ENCODE results near the gene MTF1. TPM values are rescaled to one million over a fixed set of nuclear protein-coding genes. Genes with fewer than 3 reads are reported as not detected.

Gene MTF1
- total RNA-seq, 2 experiments from 2014 or later = 16.1 to 23.8 TPM

GRCh38 chr1:37892151-37893047 lies 33.0 kb upstream of the MTF1 start:
- ATAC-seq = no peak
- Mint-ChIP-seq H3K27ac (no peak overlapping the region), H3K9me3 (ENCODE audit: low read depth) (peaks cover 2% of the 10 kb centered on the region), H3K4me1 (no peaks in the 10 kb centered on the region), H3K36me3 (ENCODE audit: low read depth) (peaks cover 17% of the 10 kb centered on the region), H3K4me3 (no peak overlapping the region), H3K27me3 (no peaks in the 10 kb centered on the region)
- DNase-seq = no peak
- CTCF ChIA-PET = interaction anchor here (0.6 to 0.9 kb wide), 3 partner anchors 10 to 71 kb away, joined by 3 read pairs; no protein-coding TSS in a partner anchor
- POLR2A ChIA-PET = interaction anchor here (0.6 kb wide), 1 partner anchor 20 kb away, joined by 6 read pairs; no protein-coding TSS in a partner anchor
- intact Hi-C loops (cut with DNase I, micrococcal nuclease) = loop anchor here in 1 of 2 experiments (5.0 kb wide), 1 partner anchor 85 kb away; no protein-coding TSS in a partner anchor

- Mint-ChIP-seq H3K4me3 (no peak overlapping the region), H3K4me1 (no peaks in the 10 kb centered on the region), H3K36me3 (ENCODE audit: low read depth) (peaks cover 31% of the 10 kb centered on the region), H3K27me3 (no peaks in the 10 kb centered on the region), H3K9me3 (ENCODE audit: low read depth) (peaks cover 2% of the 10 kb centered on the region), H3K27ac (no peak overlapping the region)
- DNase-seq (no peak), ATAC-seq (no peak)
- ChIA-PET POLR2A (no interaction called here), CTCF (interaction anchor here (0.7 to 0.9 kb wide), 2 partner anchors 50 to 940 kb away, joined by 3 read pairs; no protein-coding TSS in a partner anchor)
- intact Hi-C loops (cut with DNase I, micrococcal nuclease) = loop anchor here in 1 of 2 experiments (1.0 to 5.0 kb wide), 3 partner anchors 87 to 128 kb away; partner anchors contain the start of gene SF3A3
These were observed 31.1 kb upstream of the MTF1 start for GRCh38 chr1:37890378-37891014.

GRCh38 chr1:37888022-37888700 lies 28.8 kb upstream of the MTF1 start:
- ChIA-PET POLR2A (no interaction called here), CTCF (interaction anchor here (0.6 to 1.0 kb wide), 3 partner anchors 15 to 555 kb away, joined by 3 to 5 read pairs (median 3); no protein-coding TSS in a partner anchor)
- no peaks in the 10 kb centered on the region for H3K4me1 Mint-ChIP-seq
- H3K36me3 Mint-ChIP-seq (ENCODE audit: low read depth) = peaks cover 35% of the 10 kb centered on the region
- H3K27ac Mint-ChIP-seq = no peak overlapping the region
- ATAC-seq (no peak), DNase-seq (no peak)
- H3K27me3 Mint-ChIP-seq = no peaks in the 10 kb centered on the region
- no peaks in the 10 kb centered on the region for H3K9me3 Mint-ChIP-seq (ENCODE audit: low read depth)
- intact Hi-C loops (cut with DNase I, micrococcal nuclease) = no loop called here
- H3K4me3 Mint-ChIP-seq = no peak overlapping the region

DNA sequence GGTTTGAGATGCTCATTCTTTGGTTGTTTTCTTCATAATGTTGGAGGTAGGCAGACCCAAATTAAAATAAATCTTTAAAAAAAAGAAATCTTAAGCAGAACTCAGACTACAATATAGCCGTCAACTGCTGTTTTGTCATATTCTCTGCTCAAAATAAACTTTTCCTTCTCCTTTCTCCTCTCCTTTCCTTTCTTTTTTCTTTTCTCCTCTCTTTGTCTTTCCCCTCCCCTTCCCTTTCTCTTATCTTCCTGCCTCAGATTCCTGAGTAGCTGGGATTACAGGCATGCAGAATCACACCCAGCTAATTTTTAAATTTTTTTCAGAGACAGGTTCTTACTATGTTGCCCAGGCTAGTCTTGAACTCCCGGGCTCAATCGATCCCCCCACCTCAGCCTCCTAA lies 24.8 kb upstream of the MTF1 start:
- Mint-ChIP-seq H3K36me3 (ENCODE audit: low read depth) (peaks cover 45% of the 10 kb centered on the region), H3K27me3 (no peaks in the 10 kb centered on the region), H3K27ac (no peak overlapping the region), H3K9me3 (ENCODE audit: low read depth) (no peaks in the 10 kb centered on the region), H3K4me1 (no peaks in the 10 kb centered on the region), H3K4me3 (no peak overlapping the region)
- intact Hi-C loops (cut with DNase I, micrococcal nuclease) = no loop called here
- ATAC-seq (no peak), DNase-seq (no peak)
- CTCF ChIA-PET = no interaction called here
- POLR2A ChIA-PET = interaction anchor here (0.7 kb wide), 1 partner anchor 21 kb away, joined by 3 read pairs; no protein-coding TSS in a partner anchor

DNA sequence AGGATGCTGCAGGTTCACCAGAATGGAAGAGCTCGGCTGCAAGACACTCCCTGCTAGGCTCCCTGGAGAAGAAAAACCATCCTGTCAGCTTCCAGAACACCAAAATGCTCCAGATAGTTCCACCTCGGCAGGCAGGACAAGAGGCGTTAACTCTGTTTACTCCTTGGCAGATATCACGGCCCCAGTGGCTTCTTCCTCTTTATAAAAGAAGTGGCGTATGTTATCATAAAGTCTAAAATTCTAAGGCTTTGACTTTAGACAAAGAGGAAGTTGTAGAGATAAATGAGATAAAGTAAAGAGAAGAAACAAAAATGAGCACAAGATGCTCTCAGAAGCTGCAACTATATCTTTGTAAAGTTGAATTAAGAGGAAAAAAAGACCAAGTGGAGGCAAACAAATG lies 24.3 kb upstream of the MTF1 start:
- POLR2A ChIA-PET = interaction anchor here (0.7 kb wide), 1 partner anchor 21 kb away, joined by 3 read pairs; no protein-coding TSS in a partner anchor
- Mint-ChIP-seq H3K4me1 (no peaks in the 10 kb centered on the region), H3K4me3 (no peak overlapping the region), H3K27ac (no peak overlapping the region), H3K27me3 (no peaks in the 10 kb centered on the region), H3K36me3 (ENCODE audit: low read depth) (peaks cover 45% of the 10 kb centered on the region), H3K9me3 (ENCODE audit: low read depth) (no peaks in the 10 kb centered on the region)
- ATAC-seq (no peak), DNase-seq (no peak)
- CTCF ChIA-PET = no interaction called here
- intact Hi-C loops (cut with DNase I, micrococcal nuclease) = no loop called here

DNA sequence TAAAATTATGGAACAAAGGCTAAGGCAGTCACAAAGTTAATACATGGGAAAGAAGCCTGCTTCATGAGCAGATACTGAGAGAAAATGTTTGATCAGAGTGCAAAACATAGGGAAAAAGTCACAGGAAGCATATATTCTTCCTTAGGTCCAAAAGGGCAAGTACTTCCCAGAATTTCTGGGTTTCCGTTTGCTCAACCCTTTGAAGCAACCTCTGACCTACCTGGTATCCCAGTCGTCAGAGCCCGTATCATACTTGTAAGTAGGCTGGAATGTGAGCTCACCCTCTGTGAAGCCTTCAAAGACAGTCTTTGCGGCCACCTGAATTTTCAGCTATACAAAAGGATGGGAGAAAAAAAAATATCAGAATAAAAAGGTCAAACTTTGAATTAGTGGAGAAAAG lies 20.5 kb upstream of the MTF1 start:
- no peaks in the 10 kb centered on the region for H3K4me1 Mint-ChIP-seq
- H3K36me3 Mint-ChIP-seq (ENCODE audit: low read depth) = peaks cover 19% of the 10 kb centered on the region
- no peaks in the 10 kb centered on the region for H3K27me3 Mint-ChIP-seq
- H3K9me3 Mint-ChIP-seq (ENCODE audit: low read depth) = no peaks in the 10 kb centered on the region
- ATAC-seq (no peak), DNase-seq (no peak)
- ChIA-PET CTCF (interaction anchor here (0.6 to 1.0 kb wide), 2 partner anchors 20 to 230 kb away, joined by 3 read pairs; partner anchors contain the start of gene MTF1), POLR2A (no interaction called here)
- H3K4me3 Mint-ChIP-seq = no peak overlapping the region
- intact Hi-C loops (cut with DNase I, micrococcal nuclease) = no loop called here
- no peak overlapping the region for H3K27ac Mint-ChIP-seq

DNA sequence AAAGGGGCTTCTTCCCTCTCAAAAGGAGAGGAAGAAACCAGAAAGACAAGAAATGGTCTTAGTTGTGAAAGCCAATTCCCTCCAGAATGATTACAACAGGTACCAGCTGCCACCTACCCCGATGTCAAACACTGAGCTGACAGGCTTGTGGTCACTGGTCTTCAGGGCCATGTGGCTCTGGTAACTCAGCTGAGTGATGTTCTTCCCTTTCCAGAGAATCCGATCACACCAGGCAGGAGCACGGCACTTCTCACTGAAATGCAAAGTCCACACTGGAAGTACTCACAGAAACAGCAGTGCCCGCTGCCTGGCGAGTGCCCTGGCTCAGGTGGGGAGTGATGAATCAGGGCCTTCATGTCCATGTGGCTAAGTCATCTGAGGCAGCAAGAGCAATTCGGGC lies 18.7 kb upstream of the MTF1 start:
- ATAC-seq (no peak), DNase-seq (no peak)
- Mint-ChIP-seq H3K27me3 (no peaks in the 10 kb centered on the region), H3K9me3 (ENCODE audit: low read depth) (no peaks in the 10 kb centered on the region), H3K4me1 (no peaks in the 10 kb centered on the region), H3K36me3 (ENCODE audit: low read depth) (peaks cover 26% of the 10 kb centered on the region), H3K27ac (no peak overlapping the region), H3K4me3 (no peak overlapping the region)
- ChIA-PET CTCF (interaction anchor here (1.3 kb wide), 1 partner anchor 43 kb away, joined by 3 read pairs; no protein-coding TSS in a partner anchor), POLR2A (no interaction called here)
- intact Hi-C loops (cut with DNase I, micrococcal nuclease) = no loop called here

DNA sequence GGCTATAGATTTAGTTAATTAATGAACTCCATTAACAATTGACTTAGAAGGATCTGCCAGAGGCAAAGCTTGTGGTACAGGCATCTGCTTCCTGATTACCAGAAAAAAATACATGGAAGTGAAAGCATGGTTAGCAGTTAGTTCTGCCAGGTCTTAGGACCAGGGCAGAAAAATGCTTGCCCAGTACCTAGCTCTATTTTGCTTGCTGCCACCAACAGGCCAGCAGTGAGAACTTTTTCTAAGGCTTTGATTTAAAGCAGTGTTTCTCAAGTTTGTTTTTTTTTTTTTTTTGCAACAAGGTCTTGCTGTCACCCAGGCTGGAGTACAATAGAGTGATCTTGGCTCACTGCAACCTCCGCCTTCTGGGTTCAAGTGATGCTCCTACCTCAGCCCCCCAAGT lies 16.4 kb upstream of the MTF1 start:
- intact Hi-C loops (cut with DNase I, micrococcal nuclease) = no loop called here
- DNase-seq = no peak
- H3K27ac Mint-ChIP-seq = no peak overlapping the region
- H3K27me3 Mint-ChIP-seq = no peaks in the 10 kb centered on the region
- no peaks in the 10 kb centered on the region for H3K4me1 Mint-ChIP-seq
- no peaks in the 10 kb centered on the region for H3K9me3 Mint-ChIP-seq (ENCODE audit: low read depth)
- ChIA-PET CTCF (no interaction called here), POLR2A (interaction anchor here (0.6 kb wide), 1 partner anchor 60 kb away, joined by 3 read pairs; no protein-coding TSS in a partner anchor)
- peaks cover 30% of the 10 kb centered on the region for H3K36me3 Mint-ChIP-seq (ENCODE audit: low read depth)
- no peak for ATAC-seq
- no peak overlapping the region for H3K4me3 Mint-ChIP-seq

DNA sequence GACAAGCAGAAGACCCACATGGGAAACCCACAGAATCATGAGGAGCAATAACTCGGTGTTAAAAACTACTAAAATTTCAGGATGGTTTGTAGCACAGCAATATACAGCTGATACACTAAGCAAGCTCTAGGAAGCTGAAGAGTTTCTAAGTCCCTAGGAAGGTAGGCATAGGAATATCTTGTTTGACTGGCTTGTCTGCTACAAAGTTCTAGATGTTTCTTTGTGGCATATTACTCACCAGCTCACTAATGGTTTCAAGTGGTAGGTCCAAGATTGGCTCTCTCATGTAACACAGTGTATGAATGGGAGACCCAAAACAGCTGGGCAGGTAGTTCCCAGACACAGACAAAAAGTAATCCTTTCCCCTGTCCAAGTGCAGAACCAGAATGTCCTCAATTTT lies 13.3 kb upstream of the MTF1 start:
- Mint-ChIP-seq H3K4me1 (no peaks in the 10 kb centered on the region), H3K27me3 (no peaks in the 10 kb centered on the region), H3K9me3 (ENCODE audit: low read depth) (no peaks in the 10 kb centered on the region), H3K4me3 (no peak overlapping the region), H3K27ac (no peak overlapping the region), H3K36me3 (ENCODE audit: low read depth) (peaks cover 30% of the 10 kb centered on the region)
- ATAC-seq (no peak), DNase-seq (no peak)
- intact Hi-C loops (cut with DNase I, micrococcal nuclease) = no loop called here
- POLR2A ChIA-PET = no interaction called here
- CTCF ChIA-PET = interaction anchor here (0.6 to 0.9 kb wide), 3 partner anchors 12 to 61 kb away, joined by 3 to 5 read pairs (median 3); no protein-coding TSS in a partner anchor

DNA sequence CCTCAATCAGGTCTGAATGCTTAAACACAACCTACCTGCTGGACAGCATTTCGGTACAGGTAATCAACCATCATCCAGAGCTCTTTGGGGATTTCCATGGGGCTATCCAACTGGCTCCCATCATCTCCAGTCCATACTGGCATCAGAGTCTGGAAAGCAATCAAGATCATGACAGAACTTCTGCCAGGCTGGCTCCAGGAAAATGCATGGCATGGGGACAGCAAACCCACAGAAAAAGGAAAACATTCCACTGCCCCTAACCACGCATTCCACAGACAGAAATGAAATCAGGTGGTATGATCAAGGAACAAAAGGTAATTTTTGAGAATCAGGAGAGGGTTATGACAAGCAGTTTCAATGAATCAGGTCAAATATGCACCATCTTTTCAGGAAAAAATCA lies 9.1 kb upstream of the MTF1 start:
- no peaks in the 10 kb centered on the region for H3K9me3 Mint-ChIP-seq (ENCODE audit: low read depth)
- no peaks in the 10 kb centered on the region for H3K27me3 Mint-ChIP-seq
- H3K4me3 Mint-ChIP-seq = no peak overlapping the region
- DNase-seq (no peak), ATAC-seq (no peak)
- H3K4me1 Mint-ChIP-seq = peaks cover 14% of the 10 kb centered on the region
- ChIA-PET POLR2A (interaction anchor here (1.1 kb wide), 1 partner anchor 9 kb away, joined by 3 read pairs; no protein-coding TSS in a partner anchor), CTCF (no interaction called here)
- intact Hi-C loops (cut with DNase I, micrococcal nuclease) = no loop called here
- H3K27ac Mint-ChIP-seq = no peak overlapping the region
- peaks cover 38% of the 10 kb centered on the region for H3K36me3 Mint-ChIP-seq (ENCODE audit: low read depth)

DNA sequence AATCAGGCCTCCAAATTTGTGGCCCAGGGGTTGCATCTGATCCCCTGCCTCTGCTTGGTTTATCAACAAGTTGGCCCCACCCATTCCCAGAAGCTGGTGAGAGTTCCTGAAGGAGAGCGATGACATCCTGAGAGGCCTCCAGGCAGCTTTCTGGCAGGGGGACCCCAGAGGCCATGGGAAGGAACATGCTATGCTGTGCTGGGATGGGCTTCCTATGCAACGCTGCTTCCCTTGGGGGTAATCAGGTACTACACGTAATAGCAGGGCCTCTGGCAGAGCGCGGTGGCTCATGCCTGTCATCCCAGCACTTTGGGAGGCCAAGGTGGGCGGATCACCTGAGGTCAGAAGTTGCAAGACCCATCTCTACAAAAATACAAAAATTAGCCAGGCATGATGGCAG lies 8.4 kb upstream of the MTF1 start:
- DNase-seq = no peak
- H3K36me3 Mint-ChIP-seq (ENCODE audit: low read depth) = peaks cover 34% of the 10 kb centered on the region
- ATAC-seq = no peak
- intact Hi-C loops (cut with DNase I, micrococcal nuclease) = no loop called here
- H3K27me3 Mint-ChIP-seq = no peaks in the 10 kb centered on the region
- ChIA-PET CTCF (interaction anchor here (0.8 kb wide), 1 partner anchor 45 kb away, joined by 3 read pairs; no protein-coding TSS in a partner anchor), POLR2A (no interaction called here)
- H3K27ac Mint-ChIP-seq = no peak overlapping the region
- H3K4me1 Mint-ChIP-seq = peaks cover 14% of the 10 kb centered on the region
- no peaks in the 10 kb centered on the region for H3K9me3 Mint-ChIP-seq (ENCODE audit: low read depth)
- H3K4me3 Mint-ChIP-seq = no peak overlapping the region

All from activated CD4-positive, alpha-beta T cell treated with anti-CD3 and anti-CD28 coated beads for 36 hours (primary cell).